ENCODE results near the gene PEAR1.

The PEAR1 gene

GRCh38 chr1:156893048-156893953 is at the start of gene PEAR1:
Gene PEAR1, plus strand, starts transcription at chr1:156893718. Its CDS starts 10,209 bp downstream, at chr1:156903927.
- peak within 1 kb of the TSS; percentile 50 for H3K4me3 ChIP-seq (ENCODE audit: low read depth, low read length)
- in situ Hi-C loops (cut with HindIII; ENCODE audit: low sequenced_read_pairs), result no loop called here
- peak; percentile 5 for TF ChIP-seq CTCF (IDR thresholded peaks at IDR 0.05; ENCODE audit: low read depth, low read length)
- DNase-seq (ENCODE audit: low read depth, low spot score), result no peak

- in situ Hi-C loops (cut with HindIII; ENCODE audit: low sequenced_read_pairs), result no loop called here
- H3K4me3 ChIP-seq (ENCODE audit: low read depth, low read length), result no peak overlapping the region
- DNase-seq (ENCODE audit: low read depth, low spot score), result no peak
- TF ChIP-seq CTCF (IDR thresholded peaks at IDR 0.05; ENCODE audit: low read depth, low read length), result no peak
Measured at GRCh38 chr1:156844102-156844501, 49.4 kb upstream of the PEAR1 start.

- no peak for DNase-seq (ENCODE audit: low read depth, low spot score)
- TF ChIP-seq CTCF (IDR thresholded peaks at IDR 0.05; ENCODE audit: low read depth, low read length), result no peak
- H3K4me3 ChIP-seq (ENCODE audit: low read depth, low read length), result no peak overlapping the region
- in situ Hi-C loops (cut with HindIII; ENCODE audit: low sequenced_read_pairs), result no loop called here
Measured at GRCh38 chr1:156844638-156845037, 48.9 kb upstream of the PEAR1 start.

GRCh38 chr1:156845055-156845952 is 48.2 kb upstream of the PEAR1 start:
- no peak overlapping the region for H3K4me3 ChIP-seq (ENCODE audit: low read depth, low read length)
- DNase-seq (ENCODE audit: low read depth, low spot score), result no peak
- no peak for TF ChIP-seq CTCF (IDR thresholded peaks at IDR 0.05; ENCODE audit: low read depth, low read length)
- in situ Hi-C loops (cut with HindIII; ENCODE audit: low sequenced_read_pairs), result no loop called here

GRCh38 chr1:156845953-156846545 is 47.5 kb upstream of the PEAR1 start:
- in situ Hi-C loops (cut with HindIII; ENCODE audit: low sequenced_read_pairs), result no loop called here
- no peak overlapping the region for H3K4me3 ChIP-seq (ENCODE audit: low read depth, low read length)
- no peak for TF ChIP-seq CTCF (IDR thresholded peaks at IDR 0.05; ENCODE audit: low read depth, low read length)
- DNase-seq (ENCODE audit: low read depth, low spot score), result no peak

GRCh38 chr1:156846643-156847042 is 46.9 kb upstream of the PEAR1 start:
- TF ChIP-seq CTCF (IDR thresholded peaks at IDR 0.05; ENCODE audit: low read depth, low read length), result no peak
- no peak for DNase-seq (ENCODE audit: low read depth, low spot score)
- in situ Hi-C loops (cut with HindIII; ENCODE audit: low sequenced_read_pairs), result no loop called here
- no peak overlapping the region for H3K4me3 ChIP-seq (ENCODE audit: low read depth, low read length)
